NCI-H2227 (cell line): ENCODE measurements around the gene C2CD3.
A peak's percentile ranks its signal among the peaks of the same experiment; 100 is the strongest.

Experiments
- DNase-seq: peaks from one replicate; lab custom pipeline; 2025; ENCODE audit not compliant: unreplicated experiment; lab: John Stamatoyannopoulos, UW

C2CD3 gene

GRCh38 chr11:74170694-74171629 is at the start of gene C2CD3, which contains the start of gene PPME1:
Gene C2CD3 (minus strand): TSS chr11:74171002. CDS start chr11:74170792, 210 bp downstream.
Gene PPME1 (plus strand): TSS chr11:74171289. CDS start chr11:74171422, 133 bp downstream.
- DNase-seq, result peak; percentile 99

DNA sequence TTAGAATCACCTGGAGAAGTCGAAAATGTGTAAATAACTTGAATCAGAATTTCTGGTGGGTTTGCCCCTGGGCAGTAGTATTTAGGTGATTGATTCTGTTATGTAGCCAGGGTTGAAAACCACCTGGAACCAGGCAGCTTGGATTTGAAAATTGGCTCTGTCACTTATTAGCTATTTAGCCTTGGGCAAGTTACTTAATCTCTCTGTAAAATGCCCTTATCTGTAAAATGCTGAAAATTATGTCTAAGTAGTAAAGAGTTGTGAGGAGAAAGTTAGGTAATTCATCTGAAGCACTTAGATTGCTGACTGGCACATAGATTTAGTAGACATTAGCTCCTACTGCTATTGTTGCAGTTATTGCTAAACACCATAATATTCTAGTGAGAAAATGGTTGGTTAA is 49.6 kb upstream of the C2CD3 start:
- DNase-seq, result no peak

GRCh38 chr11:74212533-74212932 is 41.7 kb upstream of the C2CD3 start:
- no peak for DNase-seq

- no peak for DNase-seq
These were observed 37.7 kb upstream of the C2CD3 start for GRCh38 chr11:74208507-74208906.

GRCh38 chr11:74206746-74207145 is 35.9 kb upstream of the C2CD3 start:
- DNase-seq, result no peak

DNA sequence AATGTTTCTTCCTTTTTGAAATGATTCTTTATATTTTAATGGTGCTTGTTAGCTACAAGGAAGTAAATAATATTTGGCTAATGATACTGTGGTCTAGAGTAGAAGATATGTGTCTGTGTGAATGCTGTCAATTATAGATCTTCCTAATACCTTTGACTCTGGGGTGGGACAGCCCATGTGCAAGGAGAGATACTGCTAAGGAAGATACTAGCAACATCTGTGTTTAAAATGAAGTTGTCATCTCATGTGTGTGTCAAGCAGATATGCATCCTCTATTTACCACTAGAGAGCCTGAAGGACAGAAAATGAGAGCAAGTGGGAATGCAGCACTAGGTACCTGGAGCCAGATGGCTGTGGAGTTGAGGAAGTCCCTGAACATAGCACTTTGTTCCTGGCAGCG is 34.4 kb upstream of the C2CD3 start:
- DNase-seq, result no peak

DNA sequence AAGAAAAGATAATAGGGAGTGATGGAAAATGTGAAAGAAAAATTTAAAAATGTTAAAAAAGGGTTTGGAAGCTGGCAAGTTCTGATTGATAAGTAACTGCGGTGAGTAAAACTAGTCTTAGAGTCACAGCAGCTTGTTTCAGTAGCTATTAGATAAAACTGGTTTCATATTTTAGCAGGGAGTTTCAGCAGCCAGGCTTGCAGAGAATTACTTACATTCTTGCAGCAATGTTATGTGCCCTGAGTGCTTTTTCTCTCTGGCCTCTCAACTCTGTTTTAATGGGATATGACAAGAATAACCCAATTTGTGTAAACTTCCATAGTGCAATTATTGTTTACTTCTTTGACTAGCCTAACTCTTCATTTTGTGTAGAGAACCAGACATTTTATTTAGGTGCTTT is 33.9 kb upstream of the C2CD3 start:
- DNase-seq, result no peak

- no peak for DNase-seq
These were observed 33.2 kb upstream of the C2CD3 start for GRCh38 chr11:74203966-74204365.

DNA sequence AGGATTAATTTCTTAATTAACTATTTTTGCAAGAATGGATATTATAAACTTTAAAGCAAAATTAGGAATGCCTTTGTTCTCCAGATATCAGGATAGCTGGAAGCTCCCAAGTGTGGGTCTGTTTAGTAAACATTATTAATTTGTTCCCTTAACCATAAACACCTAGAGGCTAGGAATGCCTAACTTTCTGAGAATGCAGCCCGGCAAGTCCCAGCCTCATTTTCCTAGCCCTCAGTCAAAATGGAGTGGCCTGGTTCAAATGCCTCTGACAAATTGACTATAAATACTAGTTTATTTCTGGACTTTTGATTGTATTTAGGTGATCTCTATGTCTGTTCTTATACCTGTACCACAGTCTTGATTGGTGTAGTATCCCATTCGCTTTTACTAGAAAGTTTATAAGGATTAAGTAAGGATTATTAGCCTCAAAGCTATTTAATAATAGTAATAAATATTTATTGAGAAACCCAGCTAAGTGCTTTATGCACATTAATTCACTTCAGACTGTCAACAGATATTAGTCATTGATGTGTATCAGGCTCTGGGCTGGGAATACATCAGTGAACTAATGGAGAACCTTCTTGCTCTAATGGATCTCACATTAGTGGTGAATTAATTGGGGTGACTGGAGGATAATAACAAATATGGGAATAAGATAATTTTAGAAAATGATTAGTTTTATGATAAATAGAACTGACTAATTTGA is 26.1 kb upstream of the C2CD3 start:
- no peak for DNase-seq

GRCh38 chr11:74195828-74196227 is 25.0 kb upstream of the C2CD3 start:
- DNase-seq, result no peak

GRCh38 chr11:74185695-74186094 is 14.9 kb upstream of the C2CD3 start:
- no peak for DNase-seq

- DNase-seq, result no peak
These were observed 14.5 kb upstream of the C2CD3 start for GRCh38 chr11:74185285-74185684.

GRCh38 chr11:74182635-74183034 is 11.8 kb upstream of the C2CD3 start:
- no peak for DNase-seq

DNA sequence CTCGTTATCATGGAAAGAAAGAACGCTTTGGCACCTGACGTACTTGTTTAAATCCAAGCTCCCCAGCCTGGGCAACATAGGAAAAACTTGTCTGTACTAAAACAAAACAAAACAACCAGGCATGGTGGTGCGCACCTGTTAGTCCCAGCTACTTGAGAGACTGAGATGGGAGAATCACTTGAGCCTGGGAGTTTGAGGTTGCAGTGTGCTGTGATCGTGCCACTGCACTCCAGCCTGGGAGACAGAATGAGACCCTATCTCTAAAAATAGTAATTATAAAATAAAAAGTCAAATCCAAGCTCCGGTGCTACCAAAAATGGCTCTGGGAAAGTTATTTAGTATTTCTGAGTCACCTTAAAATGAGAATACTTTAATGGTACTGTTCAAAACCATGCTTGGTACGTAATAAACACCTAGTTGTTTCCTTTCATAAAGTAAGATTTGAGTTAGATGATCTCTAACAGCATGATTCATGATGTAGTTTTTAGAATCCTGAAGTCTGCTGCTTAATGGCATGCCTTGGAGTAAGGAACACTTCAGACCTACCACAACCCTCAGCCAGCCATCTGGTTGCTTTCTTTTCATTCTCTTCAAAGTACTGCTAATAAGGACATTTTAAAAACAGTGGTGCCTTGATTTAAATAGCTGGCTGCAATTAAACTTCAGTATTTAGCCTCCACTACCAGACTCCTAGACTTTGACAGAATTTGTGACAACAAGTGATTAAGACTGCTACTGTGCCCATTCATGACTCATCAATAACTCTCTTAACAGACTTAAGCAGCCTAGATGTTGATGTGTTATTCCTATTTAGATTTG is 8.6 kb upstream of the C2CD3 start:
- no peak for DNase-seq

- DNase-seq, result no peak
These were observed 5.1 kb upstream of the C2CD3 start for GRCh38 chr11:74175920-74176319.

- no peak for DNase-seq
These were observed 1.2 kb upstream of the C2CD3 start for GRCh38 chr11:74171997-74172396.

GRCh38 chr11:74171630-74171968 is 797 bp upstream of the C2CD3 start:
- no peak for DNase-seq

DNA sequence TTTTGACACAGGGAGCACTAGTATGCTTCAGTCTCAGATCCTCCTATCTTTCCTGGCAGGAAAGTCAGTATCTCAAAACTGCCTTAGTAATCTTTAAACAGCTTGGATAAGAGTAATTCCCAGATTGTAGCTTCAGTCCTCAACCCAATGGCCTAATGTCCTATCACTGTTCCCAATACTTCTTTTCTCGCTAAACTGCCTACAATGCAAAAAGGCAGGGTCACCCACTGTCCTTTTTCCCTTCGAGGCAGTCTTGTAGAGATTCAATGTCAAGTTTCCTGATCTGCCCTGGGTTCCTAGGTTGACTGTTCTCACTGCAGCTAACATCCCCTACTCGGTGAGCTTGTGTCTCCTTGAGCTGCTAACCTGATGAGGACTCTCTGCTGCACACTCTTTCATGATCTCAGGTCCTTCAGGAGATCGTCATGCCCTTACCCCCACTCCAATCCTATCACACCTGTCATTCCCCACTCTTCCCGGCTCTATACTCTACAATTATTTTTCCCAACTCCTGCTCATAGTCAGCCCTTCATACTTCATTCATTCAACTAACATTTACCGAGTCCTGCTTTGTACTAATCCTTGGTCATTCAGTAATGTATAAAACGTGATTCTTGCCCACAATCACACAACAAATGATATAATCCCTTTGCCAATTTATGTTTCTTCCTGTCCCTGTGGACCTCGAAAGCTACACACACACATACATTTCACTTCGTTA is 904 bp downstream of the C2CD3 start:
- DNase-seq, result no peak

DNA sequence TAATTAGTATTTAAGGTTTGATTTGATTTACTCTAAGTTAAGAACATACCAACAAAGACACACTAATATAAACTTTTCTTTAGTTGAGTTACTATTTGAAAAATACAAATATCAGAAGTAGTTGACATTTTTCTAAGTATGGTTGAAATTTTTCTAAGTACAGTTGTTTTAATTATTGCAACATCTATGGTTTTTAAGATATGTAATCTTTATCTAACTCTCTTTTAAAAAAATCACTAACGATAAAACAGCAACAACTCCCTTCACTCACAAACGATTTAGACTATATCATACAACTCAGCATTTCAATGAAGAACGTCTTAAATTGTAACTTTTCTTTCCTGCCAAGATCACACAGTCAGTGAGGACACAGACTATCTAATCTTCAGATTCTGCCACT is 2.0 kb downstream of the C2CD3 start:
- DNase-seq, result no peak

DNA sequence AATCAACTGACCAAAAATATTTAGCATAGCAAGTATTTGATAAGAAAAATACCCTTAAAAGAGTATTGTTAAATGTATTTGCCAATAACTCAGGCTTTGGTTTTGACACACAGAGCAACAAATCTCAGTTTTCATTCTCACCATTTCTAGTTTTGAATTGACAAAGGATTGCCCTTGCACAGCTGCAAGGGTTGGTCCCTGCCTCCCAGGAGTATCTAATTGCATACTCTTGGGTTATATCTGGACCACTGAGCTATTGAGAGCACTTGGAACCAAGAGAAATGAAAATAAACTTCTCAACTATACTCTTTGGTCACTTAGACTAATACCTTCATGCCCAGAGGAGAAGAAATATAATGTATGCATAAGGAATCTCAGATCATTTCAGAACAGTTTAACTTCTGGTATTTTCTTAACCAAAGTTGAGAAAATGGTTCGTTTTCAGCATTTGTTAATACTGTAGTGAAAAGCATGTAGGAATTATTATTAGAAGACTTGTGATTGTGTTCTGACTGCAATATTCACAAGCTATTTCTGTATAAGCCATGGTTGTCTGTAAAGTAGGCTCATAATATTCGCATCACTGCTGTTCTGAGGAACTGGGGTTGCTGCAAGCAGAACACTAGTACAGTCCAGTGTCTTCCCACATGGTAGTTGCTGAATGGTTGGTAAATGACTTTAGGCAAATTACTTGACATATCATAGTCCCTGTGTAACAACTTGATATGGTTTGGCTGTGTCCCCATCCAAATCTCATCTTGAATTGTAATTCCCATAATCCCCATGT is 7.9 kb downstream of the C2CD3 start:
- DNase-seq, result peak; percentile 7
